Liver (tissue), 9 donors: ENCODE measurements around the gene LPO. TPM values are rescaled to one million over a fixed set of nuclear protein-coding genes. Genes with fewer than 3 reads are reported as not detected.

Source experiments
- DNase-seq: peaks from one replicate; pipeline ENCODE4 v3.0.0-alpha.2; 2017; ENCODE audit warnings: low spot score
- H3K27ac ChIP-seq, 2 donors: one replicate each; pipeline ENCODE4 v1.7.0; 2013; ENCODE audit warnings: inconsistent platforms in 2 of 2, low read length in 2 of 2, control low read depth in 1 of 2, low read depth in 1 of 2, mild to moderate bottlenecking in 1 of 2
- H3K27me3 ChIP-seq, 4 donors: one replicate each; pipeline versions ENCODE4 v1.6.1 to v1.7.0; 2013; ENCODE audit warnings: low read length in 3 of 4, inconsistent platforms in 1 of 4, mild to moderate bottlenecking in 1 of 4, moderate library complexity in 1 of 4; ENCODE audit not compliant: control insufficient read depth in 4 of 4, insufficient read depth in 4 of 4
- H3K36me3 ChIP-seq, 4 donors: one replicate each; pipeline versions ENCODE4 v1.6.1 to v1.7.0; 2013; ENCODE audit warnings: low read length in 3 of 4, mild to moderate bottlenecking in 3 of 4, low read depth in 1 of 4, moderate library complexity in 1 of 4; ENCODE audit not compliant: control insufficient read depth in 4 of 4, insufficient read depth in 3 of 4
- H3K4me1 ChIP-seq, 4 donors: one replicate each; pipeline versions ENCODE4 v1.6.1 to v1.7.0; 2013; ENCODE audit warnings: low read length in 3 of 4, mild to moderate bottlenecking in 3 of 4, moderate library complexity in 1 of 4; ENCODE audit not compliant: control insufficient read depth in 4 of 4, insufficient read depth in 4 of 4
- H3K4me3 ChIP-seq, 3 donors: one replicate each; pipeline versions ENCODE4 v1.6.1 to v1.7.0; 2013; ENCODE audit warnings: low read length in 3 of 3, control low read depth in 1 of 3, low read depth in 1 of 3, mild to moderate bottlenecking in 1 of 3
- H3K9ac ChIP-seq, 2 donors: one replicate each; pipeline ENCODE4 v1.7.0; 2013; ENCODE audit warnings: low read length in 2 of 2, mild to moderate bottlenecking in 2 of 2, moderate library complexity in 2 of 2, control low read depth in 1 of 2, low read depth in 1 of 2
- H3K9me3 ChIP-seq, 4 donors: one replicate each; pipeline versions ENCODE4 v1.6.1 to v1.7.0; 2013; ENCODE audit warnings: low read length in 3 of 4; ENCODE audit not compliant: control insufficient read depth in 4 of 4
- ATF3 ChIP-seq: IDR thresholded peaks from 2 replicates; pipeline ENCODE4 v1.6.1; 2016; ENCODE audit warnings: antibody characterized with exemption
- CTCF ChIP-seq: fragments of 150-350 bp; IDR thresholded peaks from 2 replicates; pipeline ENCODE4 v1.5.1; 2017; ENCODE audit warnings: improper control_type of control experiment, low read depth, low read length; ENCODE audit not compliant: missing input control
- EGR1 ChIP-seq, 2 donors: IDR thresholded peaks; 2 replicates each; pipeline ENCODE4 v1.6.1; 2016 to 2018; ENCODE audit warnings: antibody characterized with exemption in 2 of 2, low read depth in 2 of 2
- FOXA1 ChIP-seq: IDR thresholded peaks from 2 replicates; pipeline ENCODE4 v1.6.1; 2016; ENCODE audit warnings: antibody characterized with exemption
- FOXA2 ChIP-seq: IDR thresholded peaks from 2 replicates; pipeline ENCODE4 v1.6.1; 2016; ENCODE audit warnings: antibody characterized with exemption
- GABPA ChIP-seq, 2 donors: IDR thresholded peaks in 1 of 2; conservative IDR thresholded peaks in 1 of 2; 2 replicates each; pipeline ENCODE4 v1.6.1; 2016; ENCODE audit warnings: antibody characterized with exemption in 2 of 2, mild to moderate bottlenecking in 1 of 2, moderate library complexity in 1 of 2
- HNF4A ChIP-seq, 2 donors: conservative IDR thresholded peaks; 2 replicates each; pipeline ENCODE4 v1.6.1; 2016; ENCODE audit warnings: antibody characterized with exemption in 2 of 2, mild to moderate bottlenecking in 2 of 2
- JUND ChIP-seq, 2 donors: IDR thresholded peaks; 2 replicates each; pipeline ENCODE4 v1.6.1; 2016; ENCODE audit warnings: antibody characterized with exemption in 2 of 2
- MAX ChIP-seq: IDR thresholded peaks from 2 replicates; pipeline ENCODE4 v1.6.1; 2016; ENCODE audit warnings: antibody characterized with exemption
- RAD21 ChIP-seq, 2 donors: IDR thresholded peaks; 2 replicates each; pipeline ENCODE4 v1.6.1; 2016; ENCODE audit warnings: antibody characterized with exemption in 2 of 2, mild to moderate bottlenecking in 2 of 2
- REST ChIP-seq: IDR thresholded peaks from 2 replicates; pipeline ENCODE4 v1.6.1; 2016; ENCODE audit warnings: antibody characterized with exemption, mild to moderate bottlenecking
- RXRA ChIP-seq, 2 donors: IDR thresholded peaks; 2 replicates each; pipeline ENCODE4 v1.6.1; 2017 to 2018; ENCODE audit warnings: antibody characterized with exemption in 2 of 2, mild to moderate bottlenecking in 1 of 2
- SP1 ChIP-seq: IDR thresholded peaks from 2 replicates; pipeline ENCODE4 v1.6.1; 2018; ENCODE audit warnings: antibody characterized with exemption, mild to moderate bottlenecking
- YY1 ChIP-seq: IDR thresholded peaks from 2 replicates; pipeline ENCODE4 v1.6.1; 2016; ENCODE audit warnings: antibody characterized with exemption, mild to moderate bottlenecking
- WGBS: extraction: QIAGEN DNeasy Blood & Tissue Kit; methylation state at CpG from one replicate; pipeline ENCODE4 v1.1.7; 2013; 5-methylcytosine and 5-hydroxymethylcytosine counted together
- polyA plus RNA-seq, 2 donors: library from polyadenylated mRNA; stranded (reverse) in 1 of 2; unstranded in 1 of 2; fragments of 200-250 nt in 1 of 2; fragments of >200 nt in 1 of 2; fragmentation: Nextera tagmentation in 1 of 2; extraction: Ambion mirVana in 1 of 2; gene quantifications; one replicate each; pipeline versions ENCODE4 v1.2.1 to v1.2.3, GENCODE V29; 2013 to 2015
- total RNA-seq, 2 donors: library from RNA; depleted of rRNA; stranded (reverse); fragments of >200 nt; gene quantifications; one replicate each; pipeline ENCODE4 v1.2.3, GENCODE V29; 2014
- donor health status: healthy.
- donor health status: healthy.
- donor health status: healthy.
- donor health status: healthy.
- donor health status: healthy.

Gene LPO
- total and polyA plus RNA-seq, 4 donors, result not detected

- no peak for TF ChIP-seq FOXA1
Measured at GRCh38 chr17:58314706-58315015, 76.3 kb downstream of the LPO start (continued).

- 93% methylated on average over 6 of the region's 6 CpGs for WGBS
- no peak overlapping the region for H3K4me3 ChIP-seq
- no peaks in the 10 kb centered on the region for H3K36me3 ChIP-seq
- TF ChIP-seq GABPA (IDR thresholded peaks at IDR 0.05 in 1 of 2, conservative IDR thresholded peaks at IDR 0.05 in 1 of 2) (no peak), JUND (IDR thresholded peaks at IDR 0.05) (no peak), ATF3 (no peak), EGR1 (IDR thresholded peaks at IDR 0.05; ENCODE audit: low read depth in 2 of 2) (no peak)
- peak; percentile 29 for DNase-seq
- no peaks in the 10 kb centered on the region for H3K27me3 ChIP-seq
- H3K9me3 ChIP-seq, result no peaks in the 10 kb centered on the region
- H3K27ac ChIP-seq, result no peak overlapping the region
- no peaks in the 10 kb centered on the region for H3K4me1 ChIP-seq
- no peak overlapping the region for H3K9ac ChIP-seq
Measured at GRCh38 chr17:58315281-58315711, 76.9 kb downstream of the LPO start.

GRCh38 chr17:58315750-58316149, 77.4 kb downstream of the LPO start:
- H3K36me3 ChIP-seq, result peaks cover 0 to under 1% (median 0%) of the 10 kb centered on the region in 4 donors
- H3K4me3 ChIP-seq, result no peak overlapping the region
- no peaks in the 10 kb centered on the region for H3K9me3 ChIP-seq
- no peaks in the 10 kb centered on the region for H3K4me1 ChIP-seq
- DNase-seq, result no peak
- no peaks in the 10 kb centered on the region for H3K27me3 ChIP-seq
- H3K27ac ChIP-seq, result no peak overlapping the region
- TF ChIP-seq REST, result no peak
- TF ChIP-seq YY1, result no peak
- no peak for TF ChIP-seq EGR1 (IDR thresholded peaks at IDR 0.05; ENCODE audit: low read depth in 2 of 2)
- TF ChIP-seq FOXA2, result no peak
- no peak for TF ChIP-seq SP1
- TF ChIP-seq RXRA (IDR thresholded peaks at IDR 0.05), result no peak
- TF ChIP-seq ATF3, result no peak
- no peak for TF ChIP-seq GABPA (IDR thresholded peaks at IDR 0.05 in 1 of 2, conservative IDR thresholded peaks at IDR 0.05 in 1 of 2)
- no peak for TF ChIP-seq MAX
- 97% methylated on average over 4 of the region's 4 CpGs for WGBS
- no peak overlapping the region for H3K9ac ChIP-seq

GRCh38 chr17:58316260-58316960, 78.0 kb downstream of the LPO start:
- Histone ChIP-seq H3K27me3 (no peaks in the 10 kb centered on the region), H3K4me3 (no peak overlapping the region), H3K27ac (no peak overlapping the region), H3K9ac (no peak overlapping the region), H3K4me1 (no peaks in the 10 kb centered on the region), H3K9me3 (no peaks in the 10 kb centered on the region), H3K36me3 (peaks cover 0 to 2% (median 0%) of the 10 kb centered on the region in 4 donors)
- DNase-seq, result peak; percentile 28
- TF ChIP-seq CTCF, result no peak
- no peak for TF ChIP-seq JUND (IDR thresholded peaks at IDR 0.05)
- TF ChIP-seq RAD21 (IDR thresholded peaks at IDR 0.05), result no peak
- TF ChIP-seq FOXA2, result no peak
- no peak for TF ChIP-seq HNF4A (conservative IDR thresholded peaks at IDR 0.05)
- no peak for TF ChIP-seq YY1
- no peak for TF ChIP-seq GABPA (IDR thresholded peaks at IDR 0.05 in 1 of 2, conservative IDR thresholded peaks at IDR 0.05 in 1 of 2)
- 90% methylated on average over 8 of the region's 8 CpGs for WGBS
